ENCODE measurements around the gene CCNA1.

The CCNA1 gene

DNA sequence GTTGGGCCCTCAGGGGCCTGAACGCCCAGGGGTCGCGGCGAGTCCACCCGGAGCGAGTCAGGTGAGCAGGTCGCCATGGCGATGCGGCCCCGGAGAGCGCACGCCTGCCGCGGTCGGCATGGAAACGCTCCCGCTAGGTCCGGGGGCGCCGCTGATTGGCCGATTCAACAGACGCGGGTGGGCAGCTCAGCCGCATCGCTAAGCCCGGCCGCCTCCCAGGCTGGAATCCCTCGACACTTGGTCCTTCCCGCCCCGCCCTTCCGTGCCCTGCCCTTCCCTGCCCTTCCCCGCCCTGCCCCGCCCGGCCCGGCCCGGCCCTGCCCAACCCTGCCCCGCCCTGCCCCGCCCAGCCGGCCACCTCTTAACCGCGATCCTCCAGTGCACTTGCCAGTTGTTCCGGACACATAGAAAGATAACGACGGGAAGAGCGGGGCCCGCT lies at the start of gene CCNA1:
TSS of gene CCNA1 (plus strand) at position 390 of the 439 bp plus-strand sequence. CDS start 562 bp downstream, outside the sequence.
- Mint-ChIP-seq H3K9me3 (ENCODE audit: low read depth) (no peaks in the 10 kb centered on the region), H3K27me3 (peaks cover 41% of the 10 kb centered on the region), H3K27ac (no peak within 1 kb of the TSS), H3K36me3 (no peaks in the 10 kb centered on the region), H3K4me3 (peak within 1 kb of the TSS; percentile 80), H3K4me1 (ENCODE audit: low read depth) (peaks cover 12% of the 10 kb centered on the region)

GRCh38 chr13:36385489-36385888 lies 46.8 kb upstream of the CCNA1 start:
- H3K36me3 Mint-ChIP-seq: no peaks in the 10 kb centered on the region
- no peaks in the 10 kb centered on the region for H3K9me3 Mint-ChIP-seq (ENCODE audit: low read depth)
- H3K27ac Mint-ChIP-seq: no peak overlapping the region
- no peak overlapping the region for H3K4me3 Mint-ChIP-seq
- no peaks in the 10 kb centered on the region for H3K4me1 Mint-ChIP-seq (ENCODE audit: low read depth)
- H3K27me3 Mint-ChIP-seq: peaks cover 9% of the 10 kb centered on the region

GRCh38 chr13:36395280-36395679 lies 37.0 kb upstream of the CCNA1 start:
- Mint-ChIP-seq H3K27ac (no peak overlapping the region), H3K4me1 (ENCODE audit: low read depth) (no peaks in the 10 kb centered on the region), H3K4me3 (no peak overlapping the region), H3K27me3 (peaks cover 6% of the 10 kb centered on the region), H3K9me3 (ENCODE audit: low read depth) (no peaks in the 10 kb centered on the region), H3K36me3 (no peaks in the 10 kb centered on the region)

- Mint-ChIP-seq H3K27ac (no peak overlapping the region), H3K4me3 (no peak overlapping the region), H3K9me3 (ENCODE audit: low read depth) (no peaks in the 10 kb centered on the region), H3K4me1 (ENCODE audit: low read depth) (no peaks in the 10 kb centered on the region), H3K36me3 (peaks cover 2% of the 10 kb centered on the region), H3K27me3 (peaks cover 10% of the 10 kb centered on the region)
These were observed 27.1 kb upstream of the CCNA1 start for GRCh38 chr13:36405151-36405550.

GRCh38 chr13:36412736-36413135 lies 19.6 kb upstream of the CCNA1 start:
- Mint-ChIP-seq H3K36me3 (peaks cover 2% of the 10 kb centered on the region), H3K27me3 (peaks cover 29% of the 10 kb centered on the region), H3K4me3 (no peak overlapping the region), H3K4me1 (ENCODE audit: low read depth) (peaks cover 7% of the 10 kb centered on the region), H3K27ac (no peak overlapping the region), H3K9me3 (ENCODE audit: low read depth) (no peaks in the 10 kb centered on the region)

- peaks cover 25% of the 10 kb centered on the region for H3K27me3 Mint-ChIP-seq
- peaks cover 11% of the 10 kb centered on the region for H3K4me1 Mint-ChIP-seq (ENCODE audit: low read depth)
- H3K36me3 Mint-ChIP-seq: peaks cover 2% of the 10 kb centered on the region
- H3K4me3 Mint-ChIP-seq: no peak overlapping the region
- H3K9me3 Mint-ChIP-seq (ENCODE audit: low read depth): no peaks in the 10 kb centered on the region
- no peak overlapping the region for H3K27ac Mint-ChIP-seq
These were observed 19.1 kb upstream of the CCNA1 start for GRCh38 chr13:36413161-36413560.

GRCh38 chr13:36414461-36414860 lies 17.8 kb upstream of the CCNA1 start:
- Mint-ChIP-seq H3K27ac (no peak overlapping the region), H3K9me3 (ENCODE audit: low read depth) (no peaks in the 10 kb centered on the region), H3K27me3 (peaks cover 28% of the 10 kb centered on the region), H3K4me1 (ENCODE audit: low read depth) (peaks cover 13% of the 10 kb centered on the region), H3K4me3 (no peak overlapping the region), H3K36me3 (no peaks in the 10 kb centered on the region)

- Mint-ChIP-seq H3K9me3 (ENCODE audit: low read depth) (no peaks in the 10 kb centered on the region), H3K27me3 (peaks cover 36% of the 10 kb centered on the region), H3K4me3 (no peak overlapping the region), H3K36me3 (no peaks in the 10 kb centered on the region), H3K4me1 (ENCODE audit: low read depth) (peaks cover 16% of the 10 kb centered on the region), H3K27ac (no peak overlapping the region)
These were observed 15.0 kb upstream of the CCNA1 start for GRCh38 chr13:36417331-36417730.

- peaks cover 16% of the 10 kb centered on the region for H3K4me1 Mint-ChIP-seq (ENCODE audit: low read depth)
These were observed 14.1 kb upstream of the CCNA1 start for GRCh38 chr13:36418022-36418805.

GRCh38 chr13:36420437-36420891 lies 11.8 kb upstream of the CCNA1 start:
- H3K36me3 Mint-ChIP-seq: no peaks in the 10 kb centered on the region
- peaks cover 33% of the 10 kb centered on the region for H3K27me3 Mint-ChIP-seq
- no peak overlapping the region for H3K4me3 Mint-ChIP-seq
- peaks cover 11% of the 10 kb centered on the region for H3K4me1 Mint-ChIP-seq (ENCODE audit: low read depth)
- H3K9me3 Mint-ChIP-seq (ENCODE audit: low read depth): peaks cover 3% of the 10 kb centered on the region
- H3K27ac Mint-ChIP-seq: no peak overlapping the region

More at GRCh38 chr13:36418022-36418805, 14.1 kb upstream of the CCNA1 start:
- H3K27ac Mint-ChIP-seq: peak overlapping the region; percentile 1
- no peaks in the 10 kb centered on the region for H3K36me3 Mint-ChIP-seq
- H3K4me3 Mint-ChIP-seq: no peak overlapping the region
- peaks cover 36% of the 10 kb centered on the region for H3K27me3 Mint-ChIP-seq
- no peaks in the 10 kb centered on the region for H3K9me3 Mint-ChIP-seq (ENCODE audit: low read depth)

DNA sequence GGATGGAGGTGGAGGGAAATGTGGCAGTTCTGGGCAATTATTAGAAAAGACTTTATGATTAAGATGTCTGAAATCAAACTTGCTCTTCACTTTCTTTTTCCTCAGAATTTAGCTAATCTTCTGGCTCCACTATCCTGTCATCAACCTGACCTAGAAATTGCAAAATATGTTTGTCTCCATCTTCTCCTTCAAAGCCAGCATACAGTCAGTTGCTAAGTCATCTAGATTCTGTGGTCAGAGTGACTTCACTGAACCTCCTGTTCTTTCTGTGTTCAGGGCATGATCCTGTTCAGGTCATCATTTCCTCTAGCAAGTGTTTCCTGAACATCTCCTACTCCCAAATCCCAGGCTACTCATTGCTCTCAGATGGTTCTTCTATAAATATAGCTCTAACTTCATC lies 10.8 kb upstream of the CCNA1 start:
- Mint-ChIP-seq H3K27ac (no peak overlapping the region), H3K4me1 (ENCODE audit: low read depth) (peaks cover 11% of the 10 kb centered on the region), H3K9me3 (ENCODE audit: low read depth) (peaks cover 5% of the 10 kb centered on the region), H3K36me3 (no peaks in the 10 kb centered on the region), H3K27me3 (peaks cover 27% of the 10 kb centered on the region), H3K4me3 (no peak overlapping the region)

- Mint-ChIP-seq H3K27me3 (peaks cover 36% of the 10 kb centered on the region), H3K4me3 (no peak overlapping the region), H3K27ac (no peak overlapping the region), H3K9me3 (ENCODE audit: low read depth) (peaks cover 7% of the 10 kb centered on the region), H3K36me3 (no peaks in the 10 kb centered on the region), H3K4me1 (ENCODE audit: low read depth) (peaks cover 12% of the 10 kb centered on the region)
These were observed 4.2 kb upstream of the CCNA1 start for GRCh38 chr13:36428086-36428485.

DNA sequence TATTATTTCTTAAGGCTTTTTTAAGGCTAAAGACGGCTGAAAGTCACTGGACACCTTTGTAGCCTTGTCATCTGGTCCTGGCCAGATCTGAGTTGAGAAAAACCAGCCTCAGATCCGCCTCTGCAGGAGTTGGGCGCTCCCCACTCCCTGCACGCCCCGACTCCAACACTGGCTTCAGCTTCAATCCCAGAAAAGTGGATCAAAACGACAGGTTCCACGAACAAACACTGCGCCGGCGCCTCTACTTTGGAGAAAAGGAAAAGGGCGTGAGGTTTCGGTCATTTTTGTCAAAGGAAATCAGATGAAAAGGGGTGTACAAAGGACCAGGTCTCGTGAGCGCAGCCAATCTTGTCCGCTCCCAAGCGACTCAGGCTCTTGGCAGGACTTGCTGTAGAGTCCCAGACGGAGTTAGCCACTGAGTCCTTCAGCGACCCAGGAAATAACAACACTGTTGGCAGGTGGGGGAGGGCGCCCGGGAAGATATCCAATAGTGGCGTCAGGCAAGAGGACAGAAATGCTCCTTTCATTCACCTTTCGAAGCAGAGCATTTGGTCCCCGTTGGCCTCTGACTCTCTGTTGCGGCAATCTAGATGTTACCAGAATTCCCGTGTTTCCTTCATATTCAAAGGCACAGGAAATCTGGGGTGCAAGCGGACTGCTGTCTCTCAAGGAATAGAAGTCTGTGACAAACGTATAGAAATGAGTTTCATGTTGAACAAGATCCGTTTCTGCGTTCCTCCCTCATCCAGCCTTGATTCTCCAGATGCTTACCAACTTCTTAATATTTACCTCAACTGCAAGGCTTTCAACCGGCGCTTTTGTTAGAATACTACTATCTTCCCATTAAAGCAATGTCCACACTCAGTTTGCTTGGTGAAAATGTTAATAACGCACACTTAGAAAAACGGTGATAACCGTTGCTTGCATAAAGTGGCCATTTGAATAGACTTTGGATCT lies 1.8 kb upstream of the CCNA1 start:
- Mint-ChIP-seq H3K36me3 (no peaks in the 10 kb centered on the region), H3K27me3 (peaks cover 38% of the 10 kb centered on the region), H3K4me3 (peak overlapping the region; percentile 11), H3K27ac (no peak overlapping the region), H3K9me3 (ENCODE audit: low read depth) (peaks cover 4% of the 10 kb centered on the region), H3K4me1 (ENCODE audit: low read depth) (peaks cover 12% of the 10 kb centered on the region)

GRCh38 chr13:36431204-36432105 lies 840 bp upstream of the CCNA1 start:
- no peak overlapping the region for H3K27ac Mint-ChIP-seq
- peaks cover 12% of the 10 kb centered on the region for H3K4me1 Mint-ChIP-seq (ENCODE audit: low read depth)
- H3K27me3 Mint-ChIP-seq: peaks cover 43% of the 10 kb centered on the region
- no peaks in the 10 kb centered on the region for H3K36me3 Mint-ChIP-seq
- peak overlapping the region; percentile 11 for H3K4me3 Mint-ChIP-seq
- H3K9me3 Mint-ChIP-seq (ENCODE audit: low read depth): peaks cover 2% of the 10 kb centered on the region
